PC-9 (cell line): ENCODE data around the gene ATP2B1.

Experiments used
- EZH2 ChIP-seq: fragments of 200-600 bp; sonication (generic); IDR thresholded peaks from 2 replicates; pipeline ENCODE4 v1.8.0; 2017; ENCODE audit warnings: antibody characterized with exemption, low read depth
- TF ChIP-seq, protein P1 (sequence below): fragments of 200-600 bp; sonication (generic); conservative IDR thresholded peaks from 2 replicates; pipeline ENCODE4 v1.6.1; 2017; ENCODE audit warnings: mixed run types, antibody characterized with exemption, mild to moderate bottlenecking, moderate library complexity

DNA sequence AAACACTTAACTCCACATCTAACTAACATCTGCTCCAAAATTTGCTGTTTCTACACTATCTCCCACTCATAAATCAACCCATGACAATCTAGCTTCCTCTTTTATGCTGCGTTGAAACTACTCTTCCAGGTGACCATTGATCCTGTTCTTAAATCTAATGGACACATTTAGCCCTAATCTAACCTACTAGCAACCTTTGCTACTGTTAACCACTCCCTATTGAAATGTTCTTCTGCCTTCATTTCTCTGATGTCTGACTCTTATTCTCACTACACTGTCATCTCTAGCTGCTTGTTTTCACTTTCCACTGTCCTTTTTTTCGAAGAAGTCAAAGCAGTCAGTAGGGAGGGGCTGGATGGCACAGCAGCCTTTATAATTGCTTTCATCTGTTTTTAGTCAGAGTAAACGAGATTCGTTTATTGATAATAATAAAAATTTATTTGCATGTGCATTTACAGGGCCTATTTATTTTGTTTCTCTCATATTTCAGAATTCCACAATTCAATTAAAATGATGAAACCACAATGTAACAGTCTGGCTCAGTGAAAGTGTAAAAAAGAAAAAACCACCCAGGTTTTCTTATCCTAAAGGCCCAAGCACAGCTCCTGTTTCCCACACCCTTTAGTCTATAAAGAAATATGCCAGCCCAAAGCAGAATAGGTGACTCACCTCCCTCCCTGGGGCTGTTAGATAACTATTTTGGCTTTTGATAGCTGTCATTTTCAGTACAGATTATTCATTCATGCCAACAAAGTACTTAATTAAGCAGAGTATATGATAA lies 44.9 kb downstream of the ATP2B1 start:
- TF ChIP-seq, protein P1, sequence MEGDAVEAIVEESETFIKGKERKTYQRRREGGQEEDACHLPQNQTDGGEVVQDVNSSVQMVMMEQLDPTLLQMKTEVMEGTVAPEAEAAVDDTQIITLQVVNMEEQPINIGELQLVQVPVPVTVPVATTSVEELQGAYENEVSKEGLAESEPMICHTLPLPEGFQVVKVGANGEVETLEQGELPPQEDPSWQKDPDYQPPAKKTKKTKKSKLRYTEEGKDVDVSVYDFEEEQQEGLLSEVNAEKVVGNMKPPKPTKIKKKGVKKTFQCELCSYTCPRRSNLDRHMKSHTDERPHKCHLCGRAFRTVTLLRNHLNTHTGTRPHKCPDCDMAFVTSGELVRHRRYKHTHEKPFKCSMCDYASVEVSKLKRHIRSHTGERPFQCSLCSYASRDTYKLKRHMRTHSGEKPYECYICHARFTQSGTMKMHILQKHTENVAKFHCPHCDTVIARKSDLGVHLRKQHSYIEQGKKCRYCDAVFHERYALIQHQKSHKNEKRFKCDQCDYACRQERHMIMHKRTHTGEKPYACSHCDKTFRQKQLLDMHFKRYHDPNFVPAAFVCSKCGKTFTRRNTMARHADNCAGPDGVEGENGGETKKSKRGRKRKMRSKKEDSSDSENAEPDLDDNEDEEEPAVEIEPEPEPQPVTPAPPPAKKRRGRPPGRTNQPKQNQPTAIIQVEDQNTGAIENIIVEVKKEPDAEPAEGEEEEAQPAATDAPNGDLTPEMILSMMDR, result no peak
- no peak for TF ChIP-seq EZH2
